NCI-H446 (cell line): ENCODE results near the gene CTXN1.
"Not testable (repeated sequence)": the region's sequence is repeated elsewhere in the genome, so short reads cannot be mapped to it uniquely, and the experiment has no call there.

Experiments used
- DNase-seq, 2 experiments: peaks; one replicate each; lab custom pipeline; 2025; lab: John Stamatoyannopoulos, UW

Gene CTXN1

DNA sequence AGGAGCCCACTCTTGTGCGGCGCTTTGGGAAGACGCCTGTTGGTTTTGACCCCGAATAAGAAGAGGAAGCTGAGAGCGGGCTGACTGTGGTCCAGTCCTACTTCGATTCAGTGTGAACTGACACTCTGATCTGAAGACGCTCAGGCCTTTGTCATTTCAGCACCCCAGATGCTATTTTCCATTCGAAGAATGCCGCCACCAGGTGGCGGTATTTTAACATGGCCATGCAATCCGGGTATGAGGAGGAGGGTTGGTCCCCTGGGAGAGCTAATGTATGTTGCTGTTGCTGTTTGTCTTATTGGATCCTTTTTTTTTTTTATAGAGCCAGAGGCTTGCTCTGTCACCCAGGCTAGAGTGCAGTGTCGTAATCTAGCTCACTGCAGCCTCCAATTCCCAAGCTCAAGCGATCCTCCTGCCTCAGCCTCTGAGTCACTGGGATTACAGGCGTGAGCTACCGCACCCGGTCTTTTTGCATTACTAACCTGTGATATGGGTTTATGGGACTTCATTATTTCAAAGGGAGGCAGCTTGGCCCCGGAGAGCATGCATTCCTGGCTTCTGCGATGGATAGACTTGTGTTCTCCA is 18.3 kb upstream of the CTXN1 start:
- DNase-seq, result peak; percentile 92 to 96

- DNase-seq, result peak; percentile 99 to 100
Measured at GRCh38 chr19:7943444-7944176, 17.7 kb upstream of the CTXN1 start, which contains the start of gene TIMM44. Gene TIMM44 (minus strand): TSS chr19:7943666. CDS start chr19:7943651, 15 bp downstream.

DNA sequence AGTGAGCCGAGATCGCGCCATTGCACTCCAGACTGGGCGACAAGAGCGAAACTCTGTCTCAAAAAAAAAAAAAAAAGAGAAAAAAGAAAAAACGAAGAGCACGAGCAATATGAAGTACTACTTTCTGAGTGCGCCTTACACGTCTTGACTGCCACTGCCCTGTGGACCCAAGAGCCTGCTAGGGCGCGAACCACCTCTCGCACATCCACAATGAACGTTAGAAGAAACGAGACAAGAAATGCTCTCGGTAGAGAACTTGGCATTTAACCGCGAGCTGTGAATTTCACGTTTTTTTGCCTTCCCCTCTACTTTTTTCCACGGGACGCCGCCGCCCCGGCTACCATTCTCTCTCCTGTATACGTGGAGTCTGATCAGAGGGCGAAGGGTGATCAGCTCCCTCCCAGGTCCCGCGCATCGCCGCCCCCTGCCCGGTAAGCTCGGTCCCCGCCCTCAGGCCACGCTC is 17.1 kb upstream of the CTXN1 start:
- no peak for DNase-seq

GRCh38 chr19:7941895-7942596 is 16.1 kb upstream of the CTXN1 start:
- no peak for DNase-seq

- no peak for DNase-seq
Measured at GRCh38 chr19:7940841-7941240, 14.9 kb upstream of the CTXN1 start.

DNA sequence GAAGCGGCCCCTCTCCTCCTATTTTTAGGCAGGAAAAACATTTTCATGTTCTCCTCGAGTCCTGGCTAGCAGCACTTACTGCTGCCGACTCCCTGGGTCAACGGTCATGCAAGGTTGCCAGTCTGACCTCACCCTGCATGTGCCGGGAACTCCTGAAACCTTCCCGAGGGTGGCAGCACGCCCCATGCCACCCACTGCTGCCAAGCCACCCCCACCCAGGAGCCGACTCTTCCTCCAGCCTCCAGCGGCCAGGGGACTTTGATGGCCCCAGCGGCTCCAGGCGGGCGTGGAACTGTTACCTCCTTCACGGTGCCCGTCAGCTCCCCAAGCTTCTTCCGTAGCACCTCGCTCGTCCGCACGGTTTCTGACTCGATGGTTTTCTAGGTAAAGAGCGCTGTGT is 8.8 kb upstream of the CTXN1 start:
- no peak for DNase-seq

GRCh38 chr19:7933828-7934725 is 8.1 kb upstream of the CTXN1 start:
- DNase-seq, result no peak

- DNase-seq, result no peak
Measured at GRCh38 chr19:7933411-7933810, 7.5 kb upstream of the CTXN1 start.

GRCh38 chr19:7932930-7933300 is 7.0 kb upstream of the CTXN1 start:
- no peak for DNase-seq

DNA sequence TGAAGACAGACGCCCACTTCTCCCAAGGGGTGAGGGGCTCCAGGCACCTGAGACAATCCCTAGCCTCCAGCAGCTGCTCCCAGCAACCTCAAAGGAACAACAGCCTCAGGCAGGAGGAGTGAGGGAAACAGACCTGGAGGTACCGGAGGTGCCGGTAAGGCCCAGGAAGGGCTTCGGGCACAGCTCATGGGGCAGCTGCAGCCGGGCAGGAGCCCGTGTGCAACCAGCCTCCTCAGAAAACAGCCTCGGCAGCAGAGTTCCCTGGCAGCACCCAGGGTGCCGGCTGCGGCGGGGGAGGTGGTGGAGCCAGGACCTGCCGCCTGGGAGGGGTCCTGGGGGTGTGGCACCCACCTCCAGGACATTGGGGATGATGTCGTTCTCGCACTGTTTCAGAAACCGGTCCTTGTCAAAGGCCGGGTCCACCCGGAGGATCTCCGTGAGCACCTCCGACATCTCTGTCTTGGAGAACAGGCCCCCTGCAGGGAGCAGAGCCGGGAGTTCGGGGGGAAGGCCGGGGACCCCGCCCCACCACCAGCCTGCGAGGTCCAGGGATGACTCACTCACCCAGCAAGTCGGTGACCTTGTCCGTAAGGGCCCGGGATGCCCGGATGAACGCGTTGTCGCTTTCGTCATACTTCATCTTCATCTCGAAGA is 6.5 kb upstream of the CTXN1 start:
- no peak for DNase-seq

GRCh38 chr19:7931221-7932061 is 5.5 kb upstream of the CTXN1 start:
- no peak for DNase-seq

GRCh38 chr19:7930765-7931164 is 4.8 kb upstream of the CTXN1 start:
- DNase-seq, result no peak

GRCh38 chr19:7930030-7930429 is 4.1 kb upstream of the CTXN1 start:
- not testable (repeated sequence) for DNase-seq

DNA sequence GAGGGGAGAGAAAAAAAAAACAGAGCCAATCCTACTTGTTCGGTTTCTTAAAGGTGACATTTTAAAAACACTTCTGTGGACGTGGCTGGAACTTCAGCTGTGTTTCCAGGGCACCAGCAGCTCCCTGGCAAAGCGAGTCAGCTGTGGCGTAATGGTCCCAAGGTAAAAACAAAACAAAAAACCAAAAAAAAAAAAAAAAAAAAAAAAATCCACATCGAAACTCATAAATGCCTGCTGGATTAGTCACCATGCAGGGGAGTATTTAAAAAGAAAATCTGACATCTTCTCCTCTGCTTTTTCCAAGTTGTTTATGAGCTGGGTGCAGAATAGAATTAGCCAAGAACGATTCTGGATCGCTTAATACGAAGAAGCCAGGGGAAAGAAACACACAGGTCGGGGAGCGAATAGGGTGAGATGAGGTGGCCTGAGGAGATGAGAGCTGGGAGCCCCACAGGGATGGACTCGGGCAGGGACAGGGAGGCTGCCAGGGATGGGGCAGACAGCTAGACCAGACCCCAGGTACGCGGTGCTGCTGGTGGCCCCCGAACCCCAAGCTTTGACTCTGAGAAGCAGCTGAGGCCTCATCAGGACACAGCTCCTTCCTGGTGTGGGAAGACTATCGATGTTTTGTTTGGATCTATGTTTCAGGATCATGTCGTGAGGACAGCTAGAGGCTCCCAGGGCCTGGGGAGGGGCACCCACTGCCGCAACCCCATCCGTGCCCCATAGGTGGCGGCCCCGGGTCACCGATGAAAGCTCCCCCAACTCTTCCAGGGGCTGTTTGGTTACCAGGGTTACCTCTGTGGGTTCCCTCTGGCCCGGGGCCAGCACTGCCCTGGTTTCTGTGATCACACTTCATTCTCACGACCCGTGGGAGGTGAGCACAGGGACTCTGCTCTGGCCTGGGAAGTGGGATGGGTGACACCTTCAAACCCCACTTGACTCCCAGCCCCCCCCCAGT is 3.1 kb upstream of the CTXN1 start:
- DNase-seq, result peak in 1 of 2 experiments; percentile 32

DNA sequence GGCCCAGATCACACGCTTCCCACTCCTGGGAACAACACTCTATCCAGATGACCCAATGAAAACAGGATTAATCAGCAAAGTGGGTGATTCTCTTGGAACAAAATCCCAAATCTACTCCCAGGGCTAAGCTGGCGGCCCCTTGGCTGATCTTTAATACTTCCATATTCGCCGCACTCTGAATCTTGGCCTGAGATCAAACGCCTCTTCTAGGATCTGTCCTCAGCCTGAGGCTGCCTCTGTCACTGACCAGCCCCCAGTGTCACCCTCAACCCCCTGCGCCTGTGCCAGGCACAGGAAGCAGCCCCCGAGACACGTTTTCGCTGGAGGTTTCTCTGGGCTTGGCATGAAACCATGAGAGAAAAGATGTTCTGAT is 2.4 kb upstream of the CTXN1 start:
- no peak for DNase-seq

DNA sequence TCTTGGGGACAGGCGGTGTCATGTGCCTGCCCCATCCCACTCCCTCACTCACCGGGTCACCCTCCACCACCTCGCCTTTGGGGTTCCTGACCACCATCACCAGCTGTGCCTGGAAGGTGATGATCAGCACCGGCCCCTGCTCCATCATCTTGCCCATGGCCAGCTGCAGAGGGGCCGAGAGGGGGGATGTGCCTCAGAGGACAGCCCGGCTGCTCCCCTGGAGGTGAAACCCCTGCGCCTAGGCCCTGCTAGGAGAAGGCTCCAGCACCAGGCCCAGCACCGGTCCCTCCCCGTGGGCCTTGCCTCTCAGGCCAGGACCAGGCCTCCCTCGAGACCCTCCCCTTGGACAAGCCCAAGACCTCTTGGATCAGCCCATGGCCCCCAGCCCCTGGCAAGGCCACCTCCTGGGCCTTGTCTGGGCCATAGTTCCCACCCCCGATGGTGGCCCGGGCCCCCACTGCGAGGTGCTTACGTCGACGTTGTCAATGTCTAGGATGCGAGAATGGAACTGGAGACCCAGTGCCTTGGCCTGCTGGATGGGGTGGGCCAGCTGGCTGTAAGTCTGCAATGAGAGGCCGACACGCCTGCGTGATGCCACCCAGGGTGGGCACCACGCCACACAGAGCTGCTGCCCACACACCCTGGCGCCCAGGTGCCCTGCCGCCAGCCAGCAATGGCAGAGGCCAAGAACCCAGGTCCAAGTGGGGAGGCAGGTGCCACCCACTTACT is 1.8 kb upstream of the CTXN1 start:
- no peak for DNase-seq

- DNase-seq, result no peak
Measured at GRCh38 chr19:7926727-7927604, 1.0 kb upstream of the CTXN1 start.
